ENCODE results near the gene DMPK.

The DMPK gene

GRCh38 chr19:45781214-45782161 is 802 bp downstream of the DMPK start:
- peak overlapping the region; percentile 88 for H3K27ac ChIP-seq (ENCODE audit: low read depth, low read length)
- H3K4me3 ChIP-seq (ENCODE audit: low read depth in 1 of 2, low read length in 2 of 2) = peak overlapping the region; percentile 87 to 92
- peaks cover 52% of the 10 kb centered on the region for H3K4me1 ChIP-seq (ENCODE audit: insufficient read depth, low read length)
- peaks cover 47% of the 10 kb centered on the region for H3K36me3 ChIP-seq (ENCODE audit: insufficient read depth, low read length)
- no peaks in the 10 kb centered on the region for H3K9me3 ChIP-seq (ENCODE audit: low read length)
- peaks cover 0 to 3% of the 10 kb centered on the region in 2 donors for H3K27me3 ChIP-seq (ENCODE audit: control insufficient read depth in 1 of 2, insufficient read depth in 2 of 2, low read length in 2 of 2)
- peak overlapping the region; percentile 58 for H3K9ac ChIP-seq (ENCODE audit: low read length)

- Histone ChIP-seq H3K36me3 (ENCODE audit: insufficient read depth, low read length) (peaks cover 42% of the 10 kb centered on the region), H3K4me1 (ENCODE audit: insufficient read depth, low read length) (peaks cover 52% of the 10 kb centered on the region), H3K27ac (ENCODE audit: low read depth, low read length) (peak overlapping the region; percentile 88), H3K27me3 (ENCODE audit: control insufficient read depth in 1 of 2, insufficient read depth in 2 of 2, low read length in 2 of 2) (no peaks in the 10 kb centered on the region), H3K9ac (ENCODE audit: low read length) (peak overlapping the region; percentile 58), H3K9me3 (ENCODE audit: low read length) (no peaks in the 10 kb centered on the region), H3K4me3 (ENCODE audit: low read depth in 1 of 2, low read length in 2 of 2) (peak overlapping the region; percentile 87 to 92)
Measured at GRCh38 chr19:45780448-45781213, 1.7 kb downstream of the DMPK start.

- Histone ChIP-seq H3K4me1 (ENCODE audit: insufficient read depth, low read length) (peaks cover 48% of the 10 kb centered on the region), H3K27ac (ENCODE audit: low read depth, low read length) (peak overlapping the region; percentile 88), H3K4me3 (ENCODE audit: low read depth in 1 of 2, low read length in 2 of 2) (peak overlapping the region; percentile 87 to 92), H3K36me3 (ENCODE audit: insufficient read depth, low read length) (peaks cover 37% of the 10 kb centered on the region), H3K9me3 (ENCODE audit: low read length) (no peaks in the 10 kb centered on the region), H3K27me3 (ENCODE audit: control insufficient read depth in 1 of 2, insufficient read depth in 2 of 2, low read length in 2 of 2) (no peaks in the 10 kb centered on the region), H3K9ac (ENCODE audit: low read length) (peak overlapping the region; percentile 58)
Measured at GRCh38 chr19:45780146-45780447, 2.2 kb downstream of the DMPK start.

- peak overlapping the region; percentile 88 for H3K27ac ChIP-seq (ENCODE audit: low read depth, low read length)
- H3K9ac ChIP-seq (ENCODE audit: low read length) = peak overlapping the region; percentile 58
- H3K27me3 ChIP-seq (ENCODE audit: control insufficient read depth in 1 of 2, insufficient read depth in 2 of 2, low read length in 2 of 2) = no peaks in the 10 kb centered on the region
- peaks cover 37% of the 10 kb centered on the region for H3K36me3 ChIP-seq (ENCODE audit: insufficient read depth, low read length)
- H3K4me1 ChIP-seq (ENCODE audit: insufficient read depth, low read length) = peaks cover 42% of the 10 kb centered on the region
- no peaks in the 10 kb centered on the region for H3K9me3 ChIP-seq (ENCODE audit: low read length)
- peak overlapping the region; percentile 87 to 92 for H3K4me3 ChIP-seq (ENCODE audit: low read depth in 1 of 2, low read length in 2 of 2)
Measured at GRCh38 chr19:45779231-45780145, 2.8 kb downstream of the DMPK start.

- H3K27me3 ChIP-seq (ENCODE audit: control insufficient read depth in 1 of 2, insufficient read depth in 2 of 2, low read length in 2 of 2) = no peaks in the 10 kb centered on the region
- no peak overlapping the region for H3K4me3 ChIP-seq (ENCODE audit: low read depth in 1 of 2, low read length in 2 of 2)
- H3K27ac ChIP-seq (ENCODE audit: low read depth, low read length) = peak overlapping the region; percentile 13
- peaks cover 29% of the 10 kb centered on the region for H3K4me1 ChIP-seq (ENCODE audit: insufficient read depth, low read length)
- no peaks in the 10 kb centered on the region for H3K9me3 ChIP-seq (ENCODE audit: low read length)
- no peak overlapping the region for H3K9ac ChIP-seq (ENCODE audit: low read length)
- H3K36me3 ChIP-seq (ENCODE audit: insufficient read depth, low read length) = peaks cover 43% of the 10 kb centered on the region
Measured at GRCh38 chr19:45778010-45778661, 4.2 kb downstream of the DMPK start.

- Histone ChIP-seq H3K27ac (ENCODE audit: low read depth, low read length) (no peak overlapping the region), H3K4me1 (ENCODE audit: insufficient read depth, low read length) (peaks cover 27% of the 10 kb centered on the region), H3K36me3 (ENCODE audit: insufficient read depth, low read length) (peaks cover 49% of the 10 kb centered on the region), H3K4me3 (ENCODE audit: low read depth in 1 of 2, low read length in 2 of 2) (no peak overlapping the region), H3K27me3 (ENCODE audit: control insufficient read depth in 1 of 2, insufficient read depth in 2 of 2, low read length in 2 of 2) (no peaks in the 10 kb centered on the region), H3K9me3 (ENCODE audit: low read length) (no peaks in the 10 kb centered on the region), H3K9ac (ENCODE audit: low read length) (no peak overlapping the region)
Measured at GRCh38 chr19:45777395-45777961, 4.8 kb downstream of the DMPK start.

GRCh38 chr19:45774765-45775164 is 7.5 kb downstream of the DMPK start:
- no peak overlapping the region for H3K9ac ChIP-seq (ENCODE audit: low read length)
- H3K27me3 ChIP-seq (ENCODE audit: control insufficient read depth in 1 of 2, insufficient read depth in 2 of 2, low read length in 2 of 2) = no peaks in the 10 kb centered on the region
- H3K27ac ChIP-seq (ENCODE audit: low read depth, low read length) = no peak overlapping the region
- H3K36me3 ChIP-seq (ENCODE audit: insufficient read depth, low read length) = peaks cover 57% of the 10 kb centered on the region
- no peak overlapping the region for H3K4me3 ChIP-seq (ENCODE audit: low read depth in 1 of 2, low read length in 2 of 2)
- H3K9me3 ChIP-seq (ENCODE audit: low read length) = no peaks in the 10 kb centered on the region
- H3K4me1 ChIP-seq (ENCODE audit: insufficient read depth, low read length) = peaks cover 22% of the 10 kb centered on the region

GRCh38 chr19:45773384-45773783 is 8.9 kb downstream of the DMPK start:
- Histone ChIP-seq H3K4me1 (ENCODE audit: insufficient read depth, low read length) (peaks cover 8% of the 10 kb centered on the region), H3K9me3 (ENCODE audit: low read length) (no peaks in the 10 kb centered on the region), H3K27ac (ENCODE audit: low read depth, low read length) (no peak overlapping the region), H3K9ac (ENCODE audit: low read length) (no peak overlapping the region), H3K36me3 (ENCODE audit: insufficient read depth, low read length) (peaks cover 47% of the 10 kb centered on the region), H3K4me3 (ENCODE audit: low read depth in 1 of 2, low read length in 2 of 2) (no peak overlapping the region), H3K27me3 (ENCODE audit: control insufficient read depth in 1 of 2, insufficient read depth in 2 of 2, low read length in 2 of 2) (no peaks in the 10 kb centered on the region)

- Histone ChIP-seq H3K27me3 (ENCODE audit: control insufficient read depth in 1 of 2, insufficient read depth in 2 of 2, low read length in 2 of 2) (no peaks in the 10 kb centered on the region), H3K9me3 (ENCODE audit: low read length) (no peaks in the 10 kb centered on the region), H3K36me3 (ENCODE audit: insufficient read depth, low read length) (peaks cover 43% of the 10 kb centered on the region), H3K4me1 (ENCODE audit: insufficient read depth, low read length) (peaks cover 7% of the 10 kb centered on the region), H3K4me3 (ENCODE audit: low read depth in 1 of 2, low read length in 2 of 2) (no peak overlapping the region), H3K27ac (ENCODE audit: low read depth, low read length) (no peak overlapping the region), H3K9ac (ENCODE audit: low read length) (no peak overlapping the region)
Measured at GRCh38 chr19:45772912-45773311, 9.4 kb downstream of the DMPK start.

- Histone ChIP-seq H3K9ac (ENCODE audit: low read length) (no peak overlapping the region), H3K27me3 (ENCODE audit: control insufficient read depth in 1 of 2, insufficient read depth in 2 of 2, low read length in 2 of 2) (no peaks in the 10 kb centered on the region), H3K4me3 (ENCODE audit: low read depth in 1 of 2, low read length in 2 of 2) (no peak overlapping the region), H3K4me1 (ENCODE audit: insufficient read depth, low read length) (peaks cover 7% of the 10 kb centered on the region), H3K36me3 (ENCODE audit: insufficient read depth, low read length) (peaks cover 36% of the 10 kb centered on the region), H3K9me3 (ENCODE audit: low read length) (no peaks in the 10 kb centered on the region), H3K27ac (ENCODE audit: low read depth, low read length) (no peak overlapping the region)
Measured at GRCh38 chr19:45772130-45772840, 10.0 kb downstream of the DMPK start.

Measured in muscle layer of colon (tissue), 2 donors.